ENCODE results near the gene TEX51.

Gene TEX51

DNA sequence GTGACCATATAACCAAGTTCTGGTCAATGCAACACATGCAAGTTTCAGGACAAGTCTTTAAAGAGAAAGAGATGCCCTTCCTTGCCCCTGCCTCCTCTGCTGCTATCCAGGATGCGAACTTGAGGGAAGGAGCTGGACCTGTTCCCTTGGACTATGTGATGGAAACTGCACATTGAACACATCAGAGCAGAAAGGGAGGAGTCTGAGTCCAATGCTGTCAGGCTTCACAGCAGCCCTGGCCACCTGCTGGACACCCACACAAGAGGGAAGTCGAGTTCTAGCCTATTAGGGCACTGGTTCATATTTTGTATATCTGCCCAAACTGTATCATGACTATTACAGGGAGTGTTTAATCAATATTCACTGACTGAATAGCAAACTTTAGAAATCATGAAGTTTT lies 38.3 kb upstream of the TEX51 start:
- TF ChIP-seq, protein P1, sequence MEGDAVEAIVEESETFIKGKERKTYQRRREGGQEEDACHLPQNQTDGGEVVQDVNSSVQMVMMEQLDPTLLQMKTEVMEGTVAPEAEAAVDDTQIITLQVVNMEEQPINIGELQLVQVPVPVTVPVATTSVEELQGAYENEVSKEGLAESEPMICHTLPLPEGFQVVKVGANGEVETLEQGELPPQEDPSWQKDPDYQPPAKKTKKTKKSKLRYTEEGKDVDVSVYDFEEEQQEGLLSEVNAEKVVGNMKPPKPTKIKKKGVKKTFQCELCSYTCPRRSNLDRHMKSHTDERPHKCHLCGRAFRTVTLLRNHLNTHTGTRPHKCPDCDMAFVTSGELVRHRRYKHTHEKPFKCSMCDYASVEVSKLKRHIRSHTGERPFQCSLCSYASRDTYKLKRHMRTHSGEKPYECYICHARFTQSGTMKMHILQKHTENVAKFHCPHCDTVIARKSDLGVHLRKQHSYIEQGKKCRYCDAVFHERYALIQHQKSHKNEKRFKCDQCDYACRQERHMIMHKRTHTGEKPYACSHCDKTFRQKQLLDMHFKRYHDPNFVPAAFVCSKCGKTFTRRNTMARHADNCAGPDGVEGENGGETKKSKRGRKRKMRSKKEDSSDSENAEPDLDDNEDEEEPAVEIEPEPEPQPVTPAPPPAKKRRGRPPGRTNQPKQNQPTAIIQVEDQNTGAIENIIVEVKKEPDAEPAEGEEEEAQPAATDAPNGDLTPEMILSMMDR (IDR thresholded peaks at IDR 0.05; ENCODE audit: insufficient read depth, low read depth, low read length, missing control alignments) = no peak
- DNase-seq (ENCODE audit: low read depth) = no peak
- H3K4me3 ChIP-seq (ENCODE audit: low read length) = no peak overlapping the region

- TF ChIP-seq, protein P1 (IDR thresholded peaks at IDR 0.05; ENCODE audit: insufficient read depth, low read depth, low read length, missing control alignments) = no peak
- H3K4me3 ChIP-seq (ENCODE audit: low read length) = no peak overlapping the region
- DNase-seq (ENCODE audit: low read depth) = no peak
These were observed 36.0 kb upstream of the TEX51 start for GRCh38 chr2:126862730-126863129.

- no peak for DNase-seq (ENCODE audit: low read depth)
- no peak overlapping the region for H3K4me3 ChIP-seq (ENCODE audit: low read length)
- TF ChIP-seq, protein P1 (IDR thresholded peaks at IDR 0.05; ENCODE audit: insufficient read depth, low read depth, low read length, missing control alignments) = no peak
These were observed 35.2 kb upstream of the TEX51 start for GRCh38 chr2:126863336-126864015.

GRCh38 chr2:126864861-126865260 lies 33.8 kb upstream of the TEX51 start:
- no peak for DNase-seq (ENCODE audit: low read depth)
- TF ChIP-seq, protein P1 (IDR thresholded peaks at IDR 0.05; ENCODE audit: insufficient read depth, low read depth, low read length, missing control alignments) = no peak
- H3K4me3 ChIP-seq (ENCODE audit: low read length) = no peak overlapping the region

DNA sequence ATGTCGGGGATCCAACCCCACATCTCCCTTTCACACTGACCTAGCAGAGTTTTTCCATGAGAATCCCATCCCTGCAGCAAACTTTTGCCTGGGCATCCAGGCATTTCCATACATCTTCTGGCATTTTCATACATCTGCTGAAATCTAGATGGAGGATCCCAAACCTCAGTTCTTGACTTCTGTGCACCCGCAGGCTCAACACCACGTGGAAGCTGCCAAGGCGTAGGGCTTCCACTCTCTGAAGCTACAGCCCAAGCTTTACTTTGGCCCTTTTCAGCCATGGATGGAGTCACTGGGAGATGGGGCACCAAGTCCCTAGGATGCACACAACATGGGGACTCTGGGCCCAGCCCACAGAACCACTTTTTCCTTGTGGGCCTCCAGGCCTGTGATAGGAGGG lies 32.2 kb upstream of the TEX51 start:
- TF ChIP-seq, protein P1 (IDR thresholded peaks at IDR 0.05; ENCODE audit: insufficient read depth, low read depth, low read length, missing control alignments) = no peak
- DNase-seq (ENCODE audit: low read depth) = no peak
- no peak overlapping the region for H3K4me3 ChIP-seq (ENCODE audit: low read length)

- TF ChIP-seq, protein P1 (IDR thresholded peaks at IDR 0.05; ENCODE audit: insufficient read depth, low read depth, low read length, missing control alignments) = no peak
- H3K4me3 ChIP-seq (ENCODE audit: low read length) = no peak overlapping the region
- DNase-seq (ENCODE audit: low read depth) = no peak
These were observed 23.7 kb upstream of the TEX51 start for GRCh38 chr2:126874961-126875360.

- TF ChIP-seq, protein P1 (IDR thresholded peaks at IDR 0.05; ENCODE audit: insufficient read depth, low read depth, low read length, missing control alignments) = no peak
- DNase-seq (ENCODE audit: low read depth) = no peak
- H3K4me3 ChIP-seq (ENCODE audit: low read length) = no peak overlapping the region
These were observed 22.1 kb upstream of the TEX51 start for GRCh38 chr2:126876631-126877030.
